ENCODE results near the gene EIF4EBP2. TPM values are rescaled to one million over a fixed set of nuclear protein-coding genes. Genes with fewer than 3 reads are reported as not detected.

EIF4EBP2 gene
- total RNA-seq, 1 experiment from 2014 or later, result 166 TPM

DNA sequence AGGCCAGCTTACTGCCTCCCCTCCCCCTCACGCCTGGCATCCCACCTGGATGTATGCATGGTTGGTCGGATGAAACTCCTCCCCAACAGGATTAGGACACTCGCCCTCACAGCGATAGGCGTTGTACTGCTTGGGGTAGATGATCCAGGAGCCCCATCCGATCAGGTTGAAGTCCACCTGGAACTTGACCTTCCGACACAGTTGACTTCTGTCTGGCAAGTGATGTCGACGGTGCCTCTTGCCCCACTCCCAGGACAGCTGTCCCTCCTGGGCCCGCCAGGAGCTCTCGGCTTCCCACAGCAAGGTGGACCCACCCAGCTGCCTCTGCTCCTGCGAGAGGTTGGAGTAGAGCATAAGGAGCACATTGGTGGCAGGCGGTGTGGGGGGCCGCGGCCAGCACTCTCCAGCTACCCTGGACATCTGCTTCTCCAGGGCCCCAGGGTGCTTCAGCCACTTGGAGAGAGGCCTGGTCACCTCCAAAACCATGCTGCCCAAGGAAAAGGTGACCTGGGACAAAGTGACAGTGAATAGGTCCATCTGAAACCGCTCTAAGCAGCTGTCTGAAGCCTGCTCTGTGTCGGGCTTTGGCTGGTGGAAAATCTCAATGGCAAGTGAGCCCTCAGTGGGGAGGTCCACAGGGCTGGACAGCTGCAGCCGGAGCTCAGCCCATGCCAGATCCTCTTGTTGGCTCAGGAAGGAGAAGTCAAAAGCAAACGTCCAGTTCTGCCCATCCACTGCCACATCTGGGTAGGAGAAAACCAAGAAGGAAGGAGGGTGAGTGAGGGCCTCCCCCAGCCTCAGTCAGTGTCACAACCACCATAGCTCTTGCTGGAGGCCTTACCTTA is 31.5 kb downstream of the EIF4EBP2 start:
- no peak overlapping the region for H3K27ac Mint-ChIP-seq (ENCODE audit: unreplicated experiment)
- no peaks in the 10 kb centered on the region for H3K27me3 Mint-ChIP-seq (ENCODE audit: insufficient read depth, unreplicated experiment)
- H3K9me3 Mint-ChIP-seq (ENCODE audit: unreplicated experiment), result no peaks in the 10 kb centered on the region
- intact Hi-C loops (cut with micrococcal nuclease; ENCODE audit: unreplicated experiment), result loop anchor here (10.0 kb wide), 1 partner anchor 319 kb away; no protein-coding TSS in a partner anchor
- TF ChIP-seq, protein P1, sequence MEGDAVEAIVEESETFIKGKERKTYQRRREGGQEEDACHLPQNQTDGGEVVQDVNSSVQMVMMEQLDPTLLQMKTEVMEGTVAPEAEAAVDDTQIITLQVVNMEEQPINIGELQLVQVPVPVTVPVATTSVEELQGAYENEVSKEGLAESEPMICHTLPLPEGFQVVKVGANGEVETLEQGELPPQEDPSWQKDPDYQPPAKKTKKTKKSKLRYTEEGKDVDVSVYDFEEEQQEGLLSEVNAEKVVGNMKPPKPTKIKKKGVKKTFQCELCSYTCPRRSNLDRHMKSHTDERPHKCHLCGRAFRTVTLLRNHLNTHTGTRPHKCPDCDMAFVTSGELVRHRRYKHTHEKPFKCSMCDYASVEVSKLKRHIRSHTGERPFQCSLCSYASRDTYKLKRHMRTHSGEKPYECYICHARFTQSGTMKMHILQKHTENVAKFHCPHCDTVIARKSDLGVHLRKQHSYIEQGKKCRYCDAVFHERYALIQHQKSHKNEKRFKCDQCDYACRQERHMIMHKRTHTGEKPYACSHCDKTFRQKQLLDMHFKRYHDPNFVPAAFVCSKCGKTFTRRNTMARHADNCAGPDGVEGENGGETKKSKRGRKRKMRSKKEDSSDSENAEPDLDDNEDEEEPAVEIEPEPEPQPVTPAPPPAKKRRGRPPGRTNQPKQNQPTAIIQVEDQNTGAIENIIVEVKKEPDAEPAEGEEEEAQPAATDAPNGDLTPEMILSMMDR (IDR thresholded peaks at IDR 0.05; ENCODE audit: insufficient read depth in 1 of 2, low read depth in 1 of 2, low read length in 1 of 2, severe bottlenecking in 1 of 2, unreplicated experiment in 1 of 2), result no peak
- no peak overlapping the region for H3K4me3 Mint-ChIP-seq (ENCODE audit: unreplicated experiment)
- ChIA-PET POLR2A (interaction anchor here (0.5 kb wide), 1 partner anchor 32 kb away, joined by 3 read pairs; the partner anchor contains the start of gene EIF4EBP2), CTCF (interaction anchor here (0.9 to 1.6 kb wide), 3 partner anchors 11 to 214 kb away, joined by 3 to 20 read pairs (median 3); no protein-coding TSS in a partner anchor)
- Histone ChIP-seq H3K9me3 (no peaks in the 10 kb centered on the region), H3K36me3 (ENCODE audit: control insufficient read depth, insufficient read depth, low read length) (peaks cover 2% of the 10 kb centered on the region; the same call in 1 of the 2 replicates), H3K4me1 (peaks cover 9% of the 10 kb centered on the region; the same call in 1 of the 2 replicates), H3K4me3 (ENCODE audit: low read depth, low read length) (no peak overlapping the region), H3K27me3 (replicated peaks; ENCODE audit: control insufficient read depth, insufficient read depth, low read length) (no peaks in the 10 kb centered on the region)
- peak in 1 of 2 experiments; percentile 39 for DNase-seq
- BruUV-seq (replicated peaks), result no TSS peak
- peaks cover 21% of the 10 kb centered on the region for H3K36me3 Mint-ChIP-seq (ENCODE audit: insufficient read depth, unreplicated experiment)
- no peaks in the 10 kb centered on the region for H3K4me1 Mint-ChIP-seq (ENCODE audit: low read depth, unreplicated experiment)

DNA sequence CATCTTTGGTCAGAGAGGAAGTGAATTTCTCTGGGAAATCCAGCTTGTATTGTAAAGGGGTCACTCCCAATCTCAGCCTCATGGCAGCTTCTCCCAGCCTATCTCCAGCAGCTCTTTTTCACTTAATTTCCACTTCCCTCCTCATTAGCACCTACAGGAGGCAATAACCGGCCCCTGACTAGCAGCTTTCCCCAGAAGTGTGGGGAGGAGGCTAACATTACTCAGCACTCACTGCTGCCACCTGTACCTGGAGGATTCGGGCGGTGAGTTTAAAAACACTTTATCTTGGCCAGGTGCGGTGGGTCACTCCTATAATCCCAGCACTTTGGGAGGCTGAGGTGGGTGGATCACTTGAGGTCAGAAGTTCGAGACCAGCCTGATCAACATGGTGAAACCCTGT is 33.8 kb downstream of the EIF4EBP2 start:
- CTCF ChIA-PET, result interaction anchor here (1.3 kb wide), 1 partner anchor 13 kb away, joined by 3 read pairs; no protein-coding TSS in a partner anchor
- no TSS peak for BruUV-seq (replicated peaks)
- Histone ChIP-seq H3K27me3 (replicated peaks; ENCODE audit: control insufficient read depth, insufficient read depth, low read length) (no peaks in the 10 kb centered on the region), H3K36me3 (ENCODE audit: control insufficient read depth, insufficient read depth, low read length) (no peaks in the 10 kb centered on the region; the same call in 1 of the 2 replicates), H3K9me3 (no peaks in the 10 kb centered on the region), H3K4me3 (ENCODE audit: low read depth, low read length) (no peak overlapping the region), H3K4me1 (peaks cover 17% of the 10 kb centered on the region)
- H3K4me1 Mint-ChIP-seq (ENCODE audit: low read depth, unreplicated experiment), result peaks cover 11% of the 10 kb centered on the region
- TF ChIP-seq, protein P1 (IDR thresholded peaks at IDR 0.05; ENCODE audit: insufficient read depth in 1 of 2, low read depth in 1 of 2, low read length in 1 of 2, severe bottlenecking in 1 of 2, unreplicated experiment in 1 of 2), result peak in 1 of 2 experiments; percentile 13
- H3K27ac Mint-ChIP-seq (ENCODE audit: unreplicated experiment), result no peak overlapping the region
- intact Hi-C loops (cut with micrococcal nuclease; ENCODE audit: unreplicated experiment), result loop anchor here (10.0 kb wide), 1 partner anchor 317 kb away; no protein-coding TSS in a partner anchor
- no peaks in the 10 kb centered on the region for H3K9me3 Mint-ChIP-seq (ENCODE audit: unreplicated experiment)
- POLR2A ChIA-PET, result no interaction called here
- H3K4me3 Mint-ChIP-seq (ENCODE audit: unreplicated experiment), result no peak overlapping the region
- peak in 1 of 2 experiments; percentile 42 for DNase-seq
- peaks cover 31% of the 10 kb centered on the region for H3K36me3 Mint-ChIP-seq (ENCODE audit: insufficient read depth, unreplicated experiment)
- H3K27me3 Mint-ChIP-seq (ENCODE audit: insufficient read depth, unreplicated experiment), result no peaks in the 10 kb centered on the region

DNA sequence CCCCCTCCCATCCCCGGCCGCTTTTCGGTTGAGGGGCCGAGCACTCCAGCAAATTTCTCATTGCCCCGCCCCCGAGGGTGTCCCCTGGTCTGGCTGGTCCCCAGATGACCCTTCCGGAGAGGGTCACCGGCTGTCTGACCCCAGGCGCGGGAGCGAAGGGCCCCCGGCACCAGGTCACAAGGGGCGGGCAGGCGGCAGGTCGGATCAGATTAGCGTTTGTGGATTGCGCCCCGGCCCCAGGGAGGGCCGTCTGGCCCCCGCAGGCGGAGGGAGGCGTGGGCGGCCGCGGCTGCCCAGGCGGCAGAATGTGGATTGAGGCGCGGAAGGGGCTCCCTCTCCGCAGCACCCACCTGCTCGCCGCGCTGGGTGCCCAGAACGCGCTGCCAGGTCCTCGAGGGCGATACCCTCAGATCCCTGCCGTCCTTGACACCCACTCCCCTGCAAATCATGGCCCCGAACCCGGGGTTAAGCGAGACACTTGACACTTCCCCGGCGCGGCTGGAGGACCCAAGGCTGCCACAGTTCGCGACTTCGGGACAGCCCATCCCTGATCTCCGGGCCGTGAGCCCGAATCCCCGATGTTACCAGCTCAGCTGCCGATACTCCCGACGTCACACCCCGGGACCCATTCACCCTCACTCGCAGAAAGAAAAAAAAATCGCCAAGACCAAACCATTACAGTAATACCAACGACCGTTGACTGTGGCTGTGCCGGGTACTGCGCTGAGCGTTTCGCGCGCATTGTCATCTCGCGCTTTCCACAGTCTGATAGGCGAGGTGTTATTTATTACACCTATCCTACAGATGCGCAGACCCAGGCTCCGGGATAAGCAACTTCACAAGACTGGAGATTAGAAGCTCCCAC is 36.6 kb downstream of the EIF4EBP2 start:
- Mint-ChIP-seq H3K4me1 (ENCODE audit: low read depth, unreplicated experiment) (peaks cover 26% of the 10 kb centered on the region), H3K4me3 (ENCODE audit: unreplicated experiment) (no peak overlapping the region), H3K9me3 (ENCODE audit: unreplicated experiment) (no peaks in the 10 kb centered on the region), H3K36me3 (ENCODE audit: insufficient read depth, unreplicated experiment) (peaks cover 24% of the 10 kb centered on the region), H3K27me3 (ENCODE audit: insufficient read depth, unreplicated experiment) (no peaks in the 10 kb centered on the region), H3K27ac (ENCODE audit: unreplicated experiment) (peak overlapping the region; percentile 74)
- no peak for DNase-seq
- BruUV-seq (replicated peaks), result no TSS peak
- no peaks in the 10 kb centered on the region for H3K27me3 ChIP-seq (replicated peaks; ENCODE audit: control insufficient read depth, insufficient read depth, low read length)
- no peaks in the 10 kb centered on the region for H3K36me3 ChIP-seq (ENCODE audit: control insufficient read depth, insufficient read depth, low read length)
- ChIA-PET CTCF (interaction anchor here (0.6 to 0.7 kb wide), 2 partner anchors 35 to 76 kb away, joined by 3 read pairs; no protein-coding TSS in a partner anchor), POLR2A (no interaction called here)
- H3K9me3 ChIP-seq, result no peaks in the 10 kb centered on the region
- TF ChIP-seq, protein P1 (IDR thresholded peaks at IDR 0.05; ENCODE audit: insufficient read depth in 1 of 2, low read depth in 1 of 2, low read length in 1 of 2, severe bottlenecking in 1 of 2, unreplicated experiment in 1 of 2), result no peak
- H3K4me1 ChIP-seq, result peaks cover 40% of the 10 kb centered on the region
- intact Hi-C loops (cut with micrococcal nuclease; ENCODE audit: unreplicated experiment), result no loop called here
- no peak overlapping the region for H3K4me3 ChIP-seq (ENCODE audit: low read depth, low read length)
